ENCODE measurements around the gene KRTAP10-12.

DNA sequence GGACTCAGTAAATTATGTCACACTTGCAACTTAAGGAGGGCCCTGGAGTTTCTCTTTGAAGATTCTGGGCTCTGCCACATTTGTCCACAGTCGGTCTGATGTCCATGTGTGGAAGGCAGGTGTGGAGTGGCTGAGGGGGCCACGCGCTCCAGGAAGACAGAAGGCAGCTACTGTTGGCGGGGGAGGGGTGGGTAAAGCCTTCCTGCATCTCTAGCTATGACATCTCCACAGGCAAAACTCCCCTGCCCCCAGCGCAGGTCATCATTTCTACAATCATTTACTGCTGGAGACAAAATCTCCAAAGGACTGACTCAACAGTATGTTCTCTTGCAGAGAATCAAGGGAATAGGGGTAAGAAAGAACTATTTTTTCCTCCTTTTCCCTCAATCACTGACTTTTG lies 25.8 kb downstream of the KRTAP10-12 start:
- TF ChIP-seq, protein P1, sequence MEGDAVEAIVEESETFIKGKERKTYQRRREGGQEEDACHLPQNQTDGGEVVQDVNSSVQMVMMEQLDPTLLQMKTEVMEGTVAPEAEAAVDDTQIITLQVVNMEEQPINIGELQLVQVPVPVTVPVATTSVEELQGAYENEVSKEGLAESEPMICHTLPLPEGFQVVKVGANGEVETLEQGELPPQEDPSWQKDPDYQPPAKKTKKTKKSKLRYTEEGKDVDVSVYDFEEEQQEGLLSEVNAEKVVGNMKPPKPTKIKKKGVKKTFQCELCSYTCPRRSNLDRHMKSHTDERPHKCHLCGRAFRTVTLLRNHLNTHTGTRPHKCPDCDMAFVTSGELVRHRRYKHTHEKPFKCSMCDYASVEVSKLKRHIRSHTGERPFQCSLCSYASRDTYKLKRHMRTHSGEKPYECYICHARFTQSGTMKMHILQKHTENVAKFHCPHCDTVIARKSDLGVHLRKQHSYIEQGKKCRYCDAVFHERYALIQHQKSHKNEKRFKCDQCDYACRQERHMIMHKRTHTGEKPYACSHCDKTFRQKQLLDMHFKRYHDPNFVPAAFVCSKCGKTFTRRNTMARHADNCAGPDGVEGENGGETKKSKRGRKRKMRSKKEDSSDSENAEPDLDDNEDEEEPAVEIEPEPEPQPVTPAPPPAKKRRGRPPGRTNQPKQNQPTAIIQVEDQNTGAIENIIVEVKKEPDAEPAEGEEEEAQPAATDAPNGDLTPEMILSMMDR (IDR thresholded peaks at IDR 0.05; ENCODE audit: insufficient read depth, low read depth, low read length) = no peak
- TF ChIP-seq EZH2 (IDR thresholded peaks at IDR 0.05; ENCODE audit: insufficient read depth, low read length) = no peak
